AG04450 (cell line): ENCODE measurements around the gene TENT5A. TPM values are rescaled to one million over a fixed set of nuclear protein-coding genes. Genes with fewer than 3 reads are reported as not detected.

Experiments used
- CTCF ChIA-PET: fragments of 300-600, 350-600 bp; formaldehyde crosslinking; extraction: SDS; loops from one replicate; lab custom pipeline; 2022; ENCODE audit warnings: antibody characterized with exemption, inconsistent platforms; lab: Charles Lee
- POLR2A ChIA-PET: fragments of 350-600 bp; formaldehyde crosslinking; extraction: SDS; loops from one replicate; lab custom pipeline; 2021; ENCODE audit warnings: antibody characterized with exemption, inconsistent platforms; lab: Yijun Ruan, JAX
- DNase-seq: peaks from one replicate; pipeline ENCODE4 v3.0.0-alpha.2; 2011; ENCODE audit warnings: low read depth, low spot score
- H3K27ac ChIP-seq: one replicate; pipeline ENCODE4 v1.5.1; 2012; ENCODE audit warnings: low read depth, low read length, control low read depth
- H3K27me3 ChIP-seq: one replicate; pipeline ENCODE4 v1.6.0; 2012; ENCODE audit warnings: low read length; ENCODE audit not compliant: control insufficient read depth, insufficient read depth
- H3K4me3 ChIP-seq: 2 replicates; pipeline ENCODE4 v1.5.1; 2011; ENCODE audit warnings: mild to moderate bottlenecking, low read depth, low read length, control low read depth
- H3K9me3 ChIP-seq: 2 replicates; pipeline ENCODE4 v1.5.1; 2012; ENCODE audit warnings: low read length; ENCODE audit not compliant: control insufficient read depth, insufficient read depth
- CTCF ChIP-seq: IDR thresholded peaks from 2 replicates; pipeline ENCODE4 v1.5.1; 2011; ENCODE audit warnings: low read depth, low read length, control low read depth, inconsistent platforms
- polyA plus RNA-seq: library from polyadenylated mRNA; depleted of rRNA; stranded (reverse); fragments of >200 nt; gene quantifications from 2 replicates; pipeline ENCODE4 v1.2.3, GENCODE V29; 2011

TENT5A gene
- polyA plus RNA-seq, 1 experiment = 14.0 TPM

- Histone ChIP-seq H3K27ac (no peak overlapping the region), H3K9me3 (no peaks in the 10 kb centered on the region), H3K4me3 (no peak overlapping the region), H3K27me3 (no peaks in the 10 kb centered on the region)
- ChIA-PET POLR2A (no interaction called here), CTCF (no interaction called here)
- no peak for DNase-seq
- no peak for TF ChIP-seq CTCF
Measured at GRCh38 chr6:81789291-81789690, 36.8 kb upstream of the TENT5A start.

- Histone ChIP-seq H3K27me3 (no peaks in the 10 kb centered on the region), H3K27ac (no peak overlapping the region), H3K9me3 (no peaks in the 10 kb centered on the region), H3K4me3 (no peak overlapping the region)
- CTCF ChIA-PET = no interaction called here
- POLR2A ChIA-PET = no interaction called here
- DNase-seq = no peak
- no peak for TF ChIP-seq CTCF
Measured at GRCh38 chr6:81788748-81789147, 36.3 kb upstream of the TENT5A start.

- TF ChIP-seq CTCF = no peak
- H3K4me3 ChIP-seq = no peak overlapping the region
- POLR2A ChIA-PET = no interaction called here
- H3K9me3 ChIP-seq = no peaks in the 10 kb centered on the region
- no peak for DNase-seq
- no peak overlapping the region for H3K27ac ChIP-seq
- H3K27me3 ChIP-seq = no peaks in the 10 kb centered on the region
- CTCF ChIA-PET = no interaction called here
Measured at GRCh38 chr6:81787313-81788068, 35.0 kb upstream of the TENT5A start.

GRCh38 chr6:81786150-81786549, 33.7 kb upstream of the TENT5A start:
- ChIA-PET POLR2A (no interaction called here), CTCF (interaction anchor here (0.5 to 0.6 kb wide), 2 partner anchors 13 to 1286 kb away, joined by 3 read pairs; no protein-coding TSS in a partner anchor)
- Histone ChIP-seq H3K27me3 (no peaks in the 10 kb centered on the region), H3K9me3 (no peaks in the 10 kb centered on the region), H3K27ac (no peak overlapping the region), H3K4me3 (no peak overlapping the region)
- TF ChIP-seq CTCF = no peak
- DNase-seq = no peak

GRCh38 chr6:81785377-81785776, 32.9 kb upstream of the TENT5A start:
- Histone ChIP-seq H3K4me3 (no peak overlapping the region), H3K27me3 (no peaks in the 10 kb centered on the region), H3K27ac (no peak overlapping the region), H3K9me3 (no peaks in the 10 kb centered on the region)
- POLR2A ChIA-PET = interaction anchor here (0.6 kb wide), 1 partner anchor 33 kb away, joined by 3 read pairs; the partner anchor contains the start of gene TENT5A
- CTCF ChIA-PET = interaction anchor here (0.6 kb wide), 1 partner anchor 359 kb away, joined by 3 read pairs; no protein-coding TSS in a partner anchor
- no peak for DNase-seq
- TF ChIP-seq CTCF = no peak
